HG03159 (cell line): ENCODE measurements around the gene HIVEP3.

Source experiments
- ATAC-seq: cut with Tn5 transposase; IDR thresholded peaks from one replicate; pipeline ENCODE4 v1.9.1; 2021; ENCODE audit warnings: mild to moderate bottlenecking, moderate library complexity; ENCODE audit not compliant: unreplicated experiment

HIVEP3 gene

DNA sequence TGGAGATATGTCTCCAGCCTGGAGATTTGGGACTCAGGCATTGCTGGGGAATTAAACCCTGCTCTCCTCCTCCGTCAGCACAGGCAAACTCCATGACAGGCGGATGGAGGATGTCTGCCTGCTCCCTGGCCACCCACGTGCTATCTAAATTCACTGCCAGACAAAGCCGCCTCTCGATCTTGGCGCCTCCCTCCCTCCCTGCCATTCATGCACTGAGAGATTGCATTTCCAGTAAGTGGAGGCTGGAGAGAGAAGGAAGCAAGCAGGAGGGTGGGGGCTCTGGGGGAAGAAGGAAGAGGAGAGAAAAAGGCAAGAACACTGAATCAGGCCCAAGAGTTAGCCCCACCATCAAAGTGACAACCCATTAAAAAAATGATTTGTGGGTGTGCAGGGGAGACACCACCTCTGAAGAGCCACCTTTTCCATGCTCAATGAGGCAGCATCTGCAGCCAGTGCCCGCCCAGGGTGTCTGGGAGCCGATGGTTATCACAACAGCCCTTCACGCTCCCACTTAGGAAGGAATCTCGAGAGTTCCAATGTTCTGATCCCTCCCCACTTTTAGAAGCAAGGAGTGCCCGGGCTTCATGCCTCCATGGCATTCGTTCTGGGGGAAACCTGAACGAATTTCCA is 183.0 kb downstream of the HIVEP3 start:
- no peak for ATAC-seq

DNA sequence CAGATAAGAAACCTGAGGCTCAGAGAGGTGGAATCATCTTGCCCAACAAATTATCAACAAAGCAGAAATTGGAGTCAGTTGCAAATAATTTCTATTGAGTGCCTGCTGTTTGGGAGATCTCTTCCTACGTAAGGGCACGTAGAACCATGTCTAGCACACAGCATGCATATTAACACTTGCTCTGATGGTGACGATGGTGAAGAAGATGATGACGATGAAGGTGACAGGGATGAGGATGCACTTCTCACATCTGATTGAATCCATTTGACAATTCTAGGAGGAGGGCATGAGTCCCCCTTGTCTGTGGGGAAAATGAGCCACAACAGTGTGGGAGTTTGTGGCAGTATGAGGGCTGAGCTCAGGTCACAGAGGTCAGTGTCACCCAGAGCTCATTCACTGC is 183.6 kb downstream of the HIVEP3 start:
- no peak for ATAC-seq

GRCh38 chr1:41734201-41734970 is 184.3 kb downstream of the HIVEP3 start:
- no peak for ATAC-seq

GRCh38 chr1:41733725-41734124 is 185.0 kb downstream of the HIVEP3 start:
- no peak for ATAC-seq

DNA sequence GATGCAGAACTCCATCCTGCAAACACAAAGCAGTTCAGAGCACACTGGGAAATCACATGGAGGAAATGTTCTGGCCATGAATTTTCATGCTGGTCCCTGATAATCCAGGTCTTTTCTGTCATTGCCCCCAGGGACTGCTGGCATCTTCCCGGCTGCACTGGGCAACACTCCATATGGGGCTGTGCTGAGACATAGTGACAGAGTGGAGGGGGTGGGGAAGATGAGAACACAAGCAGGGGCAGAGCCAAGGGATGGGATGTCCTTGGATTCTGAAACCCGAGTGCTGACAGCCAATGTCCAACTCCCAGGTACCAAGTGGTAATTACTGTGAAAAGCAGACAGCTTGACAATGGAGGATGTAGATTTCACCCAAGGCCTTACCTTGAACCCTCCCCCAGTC is 185.7 kb downstream of the HIVEP3 start:
- no peak for ATAC-seq

- ATAC-seq, result no peak
Observed at GRCh38 chr1:41731516-41732030, 187.1 kb downstream of the HIVEP3 start.

DNA sequence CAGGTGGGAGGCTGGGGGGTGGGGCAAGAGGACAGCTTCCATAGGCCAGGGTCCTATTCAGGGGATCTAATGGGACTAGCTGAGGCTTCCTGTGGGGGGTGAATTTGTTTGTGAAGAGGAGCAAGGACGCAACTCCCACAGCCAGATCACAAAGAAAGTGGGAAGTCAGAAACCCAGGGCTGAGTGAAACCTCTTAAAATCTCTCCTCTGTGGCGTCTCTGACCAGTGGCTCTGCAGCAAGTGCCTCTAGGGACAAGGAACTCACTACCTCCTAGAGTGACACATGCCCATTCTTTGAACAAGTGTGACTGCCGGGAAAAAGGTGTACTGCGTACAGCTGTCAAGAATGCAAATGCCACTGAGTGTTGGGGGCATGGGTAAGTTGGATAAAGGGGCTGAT is 187.9 kb downstream of the HIVEP3 start:
- no peak for ATAC-seq

DNA sequence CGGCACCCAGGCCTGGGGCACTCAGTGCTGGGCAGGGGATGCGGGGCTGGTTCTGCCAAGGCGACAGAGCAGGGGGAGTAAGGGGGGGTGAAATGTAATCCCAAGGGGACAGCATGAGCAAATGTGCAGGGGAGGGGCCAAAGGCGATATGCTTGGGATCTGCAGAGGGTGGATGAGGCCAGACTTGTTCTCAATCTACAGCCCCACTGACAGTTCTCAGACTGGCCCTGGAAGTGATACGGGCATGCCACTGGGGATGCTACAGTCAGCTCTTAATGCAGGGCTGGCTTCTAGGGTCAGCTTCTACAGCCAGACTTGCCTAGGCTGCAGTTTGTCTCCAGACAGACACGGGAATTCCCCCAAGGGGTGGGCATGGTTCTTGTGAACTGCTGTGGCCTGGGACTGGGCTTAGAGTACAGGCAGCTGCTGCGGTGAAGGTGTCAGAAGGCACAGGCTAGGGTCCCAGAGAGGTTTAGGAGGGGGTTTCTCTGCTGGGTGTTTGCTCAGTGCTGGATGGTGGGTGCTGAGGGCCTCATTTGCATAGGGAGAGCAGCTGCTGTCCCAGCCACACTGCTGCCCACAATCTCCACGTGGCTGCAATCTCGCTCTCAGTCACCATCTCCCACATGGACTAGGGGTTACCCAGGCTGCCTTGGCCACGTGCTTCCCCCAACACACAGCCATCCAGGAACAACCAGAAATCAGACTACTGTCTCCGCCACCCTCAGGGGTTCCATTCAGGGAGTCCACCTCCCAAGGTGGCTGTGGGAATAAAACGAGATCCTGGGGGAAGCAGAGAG is 190.1 kb downstream of the HIVEP3 start:
- peak; percentile 70 for ATAC-seq

- no peak for ATAC-seq
Observed at GRCh38 chr1:41727749-41728115, 191.0 kb downstream of the HIVEP3 start.

DNA sequence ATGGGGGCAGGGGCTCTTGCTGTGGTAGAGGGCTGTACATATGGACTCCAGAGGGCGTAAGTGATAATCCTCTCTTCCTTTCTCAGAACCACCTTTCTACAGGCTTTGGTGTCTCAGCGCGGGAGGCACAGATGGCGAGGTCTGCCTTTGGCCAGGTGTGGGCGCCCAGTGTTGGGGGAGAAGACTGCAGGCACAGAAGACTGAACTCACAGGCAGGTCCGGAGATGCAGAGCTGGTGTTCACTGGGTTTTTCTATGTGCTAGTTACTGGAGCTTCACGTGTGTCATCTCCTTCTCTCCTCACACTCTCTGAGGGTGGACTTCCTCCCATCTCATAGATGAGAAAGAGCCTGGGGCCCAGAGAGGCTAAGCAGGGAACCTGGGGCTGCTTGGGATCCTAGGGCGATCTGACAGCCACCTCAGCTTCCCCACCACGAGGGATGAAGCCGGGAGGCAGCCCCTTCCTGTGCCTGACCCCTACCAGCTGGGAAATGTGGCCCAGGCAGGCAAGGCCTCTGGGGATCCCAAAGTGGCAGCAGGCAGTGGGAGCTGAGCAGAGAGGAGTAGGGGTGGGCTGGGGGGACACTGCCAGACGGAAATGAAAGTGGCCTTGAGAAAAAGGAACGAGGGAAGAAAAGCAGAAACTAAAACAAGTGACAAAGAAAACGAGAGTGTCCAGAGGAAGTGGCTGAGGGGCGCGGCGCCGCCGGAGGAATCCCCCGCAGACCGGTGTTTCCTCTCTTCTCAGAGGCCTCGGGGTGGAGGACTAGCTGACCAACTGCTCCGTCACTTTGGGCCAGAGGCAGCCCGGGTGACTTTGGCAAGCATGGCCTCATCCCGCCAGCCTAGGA is 191.6 kb downstream of the HIVEP3 start:
- ATAC-seq, result peak; percentile 39

DNA sequence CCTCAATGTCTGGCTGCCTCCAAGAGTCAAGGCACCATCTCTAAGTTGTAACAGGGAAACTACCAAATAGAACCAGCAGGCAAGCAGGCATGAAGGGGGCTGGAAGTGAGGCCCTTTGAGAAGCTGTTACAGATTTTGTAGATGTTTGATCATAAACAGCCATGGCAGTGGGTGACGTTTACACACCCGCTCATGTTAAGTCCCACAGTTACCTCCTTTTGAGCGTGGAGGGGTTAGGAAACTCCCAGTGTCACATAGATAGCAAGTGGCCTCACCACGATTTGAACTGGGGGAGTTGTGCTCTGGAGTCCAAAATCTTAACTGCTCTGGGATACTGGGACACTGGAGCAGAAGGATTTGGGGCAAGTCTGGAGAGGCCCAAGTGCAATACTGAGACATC is 192.4 kb downstream of the HIVEP3 start:
- no peak for ATAC-seq

DNA sequence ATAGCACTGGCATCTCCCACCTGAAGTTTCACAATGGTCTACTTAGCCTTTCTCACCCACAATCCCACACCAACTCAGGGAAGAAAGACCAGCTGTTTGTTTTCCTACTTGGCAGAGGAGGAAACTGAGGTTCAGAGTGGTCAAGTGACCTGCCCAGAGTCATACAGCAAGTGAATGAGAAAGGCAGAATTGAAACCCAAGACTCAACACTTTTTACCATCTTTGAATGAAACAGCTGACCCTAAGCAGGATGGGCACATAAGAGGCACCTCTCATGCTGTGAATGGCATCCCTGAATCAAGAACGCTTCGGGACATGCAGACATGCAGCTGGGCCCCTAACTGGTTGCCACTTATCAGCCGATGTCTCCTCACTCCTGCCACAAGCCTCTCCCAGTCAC is 193.8 kb downstream of the HIVEP3 start:
- no peak for ATAC-seq

- ATAC-seq, result no peak
Observed at GRCh38 chr1:41724248-41724647, 194.5 kb downstream of the HIVEP3 start.

DNA sequence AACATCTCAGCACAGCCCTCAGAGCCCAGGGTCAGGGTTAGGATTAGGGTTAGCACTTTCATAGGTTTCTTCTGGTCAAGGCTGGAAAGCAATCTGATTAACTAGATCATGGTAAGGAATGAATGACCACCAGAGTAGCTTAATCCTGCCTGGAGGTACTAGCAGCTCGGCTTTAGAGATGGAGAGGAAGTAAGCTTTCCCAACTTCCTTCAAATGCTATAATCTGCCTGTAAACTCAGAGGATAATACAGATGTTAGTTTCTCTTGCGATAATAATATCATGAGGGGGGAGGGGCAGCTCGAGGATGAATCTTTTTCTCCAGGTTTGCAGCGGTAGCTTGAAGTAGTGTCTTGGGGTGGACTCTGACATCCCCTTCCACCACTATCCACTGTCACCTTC is 194.9 kb downstream of the HIVEP3 start:
- ATAC-seq, result no peak

DNA sequence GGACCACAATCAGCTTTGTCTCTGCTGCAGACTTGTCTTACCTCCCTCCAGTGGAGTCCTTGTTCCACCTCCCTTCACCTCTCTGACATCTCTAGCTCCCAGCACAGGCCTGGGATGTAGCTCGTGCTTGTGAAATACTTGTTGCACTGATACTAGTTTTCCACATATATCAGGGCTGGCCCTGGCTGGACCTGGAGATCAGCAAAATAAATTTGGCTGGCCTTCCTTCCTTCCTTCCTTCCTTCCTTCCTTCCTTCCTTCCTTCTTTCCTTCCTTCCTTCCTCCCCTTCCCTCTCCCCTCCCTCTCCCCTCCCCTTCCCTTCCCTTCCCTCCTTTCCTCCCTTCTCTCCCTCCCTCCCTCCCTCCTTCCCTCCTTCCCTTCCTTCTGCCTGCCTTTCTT is 196.5 kb downstream of the HIVEP3 start:
- ATAC-seq, result no peak

GRCh38 chr1:41720861-41721410 is 197.8 kb downstream of the HIVEP3 start:
- no peak for ATAC-seq

DNA sequence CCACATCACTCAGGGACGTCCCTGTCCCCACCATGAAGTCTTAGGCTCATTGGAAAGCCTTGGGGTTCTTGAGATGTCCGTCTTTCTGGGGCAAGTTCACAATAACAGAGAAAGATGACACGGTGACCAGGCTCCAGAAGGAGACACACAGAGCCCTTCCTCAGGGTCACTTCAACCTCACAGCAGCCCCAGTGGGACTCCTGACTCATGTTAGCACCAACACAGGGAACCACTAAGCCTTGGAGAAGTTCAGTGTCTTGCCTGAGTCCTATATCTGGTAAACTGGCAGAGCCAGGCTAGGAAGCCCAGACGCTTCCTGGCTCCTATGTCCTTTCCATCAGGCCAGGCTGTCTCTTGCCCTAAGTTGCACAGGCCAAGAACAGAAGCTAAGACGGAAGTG is 199.1 kb downstream of the HIVEP3 start:
- ATAC-seq, result no peak

DNA sequence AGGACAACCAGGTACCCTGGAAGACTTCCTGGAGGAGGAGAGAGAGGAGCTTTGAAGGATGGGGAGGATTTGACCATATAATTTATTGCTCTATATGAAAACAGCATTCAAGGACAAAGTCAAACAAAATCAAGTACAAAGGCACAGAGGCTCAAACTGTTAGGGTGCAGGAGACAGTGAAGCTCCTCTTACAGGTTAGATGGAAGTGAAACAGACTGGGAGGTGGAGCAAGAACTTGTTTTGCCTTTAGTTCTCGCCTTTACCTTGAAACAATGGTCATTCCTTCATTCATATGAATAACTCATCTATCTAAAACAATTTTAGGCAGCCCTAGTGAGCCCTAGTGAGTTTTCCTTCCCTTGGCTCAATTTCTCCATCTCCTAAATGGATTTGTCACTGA is 199.6 kb downstream of the HIVEP3 start:
- no peak for ATAC-seq

GRCh38 chr1:41718497-41718896 is 200.2 kb downstream of the HIVEP3 start:
- no peak for ATAC-seq
